ENCODE measurements around the gene PYROXD2. TPM values are rescaled to one million over a fixed set of nuclear protein-coding genes. Genes with fewer than 3 reads are reported as not detected.

Gene PYROXD2
- total RNA-seq, 1 donor from 2014 or later: 7.1 TPM

DNA sequence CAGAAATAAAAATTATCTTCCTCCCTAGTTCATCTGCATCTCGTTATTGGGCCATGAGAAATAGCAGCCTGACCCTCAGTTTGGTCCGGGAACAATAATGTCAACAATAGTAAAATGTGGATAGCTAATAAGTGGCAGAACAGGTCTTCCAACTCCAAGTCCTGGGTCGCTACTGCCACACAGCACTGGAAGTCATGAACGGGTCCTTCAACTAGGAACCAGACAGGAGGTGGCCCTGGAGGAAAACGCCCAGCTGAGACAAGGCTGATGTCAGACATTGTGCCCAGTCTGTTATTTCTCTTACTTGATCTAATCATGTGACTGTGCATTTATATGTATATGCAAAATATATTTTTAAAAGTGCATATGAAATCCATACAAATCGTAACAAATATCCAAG lies 51.8 kb downstream of the PYROXD2 start:
- no peaks in the 10 kb centered on the region for H3K9me3 ChIP-seq
- H3K4me3 ChIP-seq: no peak overlapping the region
- no peak overlapping the region for H3K27ac ChIP-seq
- intact Hi-C loops (cut with DNase I): no loop called here
- TF ChIP-seq POLR2A (IDR thresholded peaks at IDR 0.05) (no peak), CTCF (IDR thresholded peaks at IDR 0.05) (no peak), POLR2AphosphoS5 (IDR thresholded peaks at IDR 0.05; ENCODE audit: insufficient read depth in 1 of 2, low read depth in 1 of 2) (no peak)
- H3K4me1 ChIP-seq: peaks cover 14% of the 10 kb centered on the region
- H3K27me3 ChIP-seq: no peaks in the 10 kb centered on the region
- no peaks in the 10 kb centered on the region for H3K36me3 ChIP-seq
- no peak for DNase-seq (ENCODE audit: extremely low spot score in 2 of 2)

DNA sequence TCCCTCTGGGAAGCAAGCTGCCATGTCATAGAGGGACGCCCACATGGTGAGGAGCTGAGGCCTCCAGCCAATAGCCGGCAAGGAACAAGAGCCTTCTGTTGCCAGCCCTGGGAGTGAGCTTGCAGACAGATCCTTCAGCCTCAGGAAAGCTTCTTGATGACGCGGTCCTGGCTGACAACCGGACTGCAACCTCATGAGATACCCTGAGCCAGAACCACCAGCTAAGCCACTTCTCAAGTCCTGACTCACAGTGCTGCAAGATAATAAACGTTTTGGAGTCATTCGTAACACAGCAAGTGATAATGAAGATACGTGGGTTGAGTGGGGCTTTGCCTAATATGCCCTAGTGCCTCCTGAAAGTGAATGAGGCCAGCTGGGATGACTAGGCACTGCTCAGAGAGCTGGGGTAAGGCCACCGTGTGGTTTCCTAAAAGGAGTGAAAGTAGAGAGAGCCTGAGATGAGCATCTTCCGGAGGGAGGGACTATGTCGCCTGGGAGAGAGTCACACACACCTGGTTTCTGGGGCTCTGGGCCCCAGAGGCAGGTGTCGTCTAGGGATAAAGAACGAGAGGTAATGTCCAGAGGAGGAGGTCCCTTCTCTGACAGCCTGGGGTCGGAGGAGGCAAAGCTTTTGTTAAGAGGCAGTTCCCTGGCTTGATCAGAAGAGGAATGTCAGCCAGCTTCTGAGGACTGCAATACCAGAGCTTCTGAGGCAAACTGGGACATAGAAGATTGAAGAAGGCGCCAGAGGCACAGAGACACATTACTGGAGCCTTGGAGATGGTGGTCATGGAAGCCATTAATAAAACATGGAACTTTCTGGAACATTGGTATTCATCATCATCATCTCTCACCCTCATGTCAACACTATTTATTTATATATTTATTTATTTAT lies 53.6 kb downstream of the PYROXD2 start:
- H3K9me3 ChIP-seq: no peaks in the 10 kb centered on the region
- intact Hi-C loops (cut with DNase I): no loop called here
- H3K27ac ChIP-seq: peak overlapping the region; percentile 61
- no peak overlapping the region for H3K4me3 ChIP-seq
- TF ChIP-seq POLR2AphosphoS5 (IDR thresholded peaks at IDR 0.05; ENCODE audit: insufficient read depth in 1 of 2, low read depth in 1 of 2) (peak in 1 of 2 donors; percentile 64), CTCF (IDR thresholded peaks at IDR 0.05) (no peak)
- peak in 1 of 2 donors; percentile 97 for DNase-seq (ENCODE audit: extremely low spot score in 2 of 2)
- H3K27me3 ChIP-seq: no peaks in the 10 kb centered on the region
- H3K4me1 ChIP-seq: peaks cover 20% of the 10 kb centered on the region
- no peaks in the 10 kb centered on the region for H3K36me3 ChIP-seq

DNA sequence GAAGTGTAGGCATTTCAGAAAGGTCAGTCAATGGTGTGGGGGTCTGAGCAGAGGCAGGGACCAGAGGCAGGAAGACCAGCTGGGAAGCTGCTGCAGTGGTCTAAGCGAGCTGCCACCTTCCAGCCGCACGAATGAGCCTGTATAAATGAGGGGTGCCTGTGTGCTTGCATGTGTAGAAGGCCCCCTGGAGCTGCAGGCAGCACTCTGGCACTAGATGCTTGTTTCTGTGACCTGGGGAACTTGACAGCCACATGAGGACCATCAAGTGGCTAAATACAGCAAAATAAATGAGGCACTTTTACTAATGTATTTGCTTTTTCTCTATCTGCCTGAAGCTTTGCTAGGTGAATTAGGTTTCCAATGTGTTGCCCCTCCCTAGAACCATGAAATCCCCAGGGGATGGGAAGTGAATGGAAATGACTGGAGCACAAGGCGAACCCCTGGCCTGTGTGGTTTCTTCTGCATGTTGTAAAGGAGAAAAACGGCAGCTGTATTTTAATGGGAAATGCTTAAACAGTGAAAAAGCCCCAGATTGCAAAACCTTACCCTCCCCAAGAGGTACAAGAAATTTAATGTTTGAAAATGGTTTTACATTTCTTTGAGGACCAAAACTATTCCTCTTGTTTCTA lies 57.7 kb downstream of the PYROXD2 start:
- intact Hi-C loops (cut with DNase I): no loop called here
- no peaks in the 10 kb centered on the region for H3K9me3 ChIP-seq
- peaks cover 20% of the 10 kb centered on the region for H3K4me1 ChIP-seq
- DNase-seq (ENCODE audit: extremely low spot score in 2 of 2): no peak
- H3K27ac ChIP-seq: no peak overlapping the region
- TF ChIP-seq CTCF (IDR thresholded peaks at IDR 0.05): no peak
- no peak for TF ChIP-seq POLR2AphosphoS5 (IDR thresholded peaks at IDR 0.05; ENCODE audit: insufficient read depth in 1 of 2, low read depth in 1 of 2)
- no peak for TF ChIP-seq POLR2A (IDR thresholded peaks at IDR 0.05)
- no peak overlapping the region for H3K4me3 ChIP-seq
- H3K27me3 ChIP-seq: no peaks in the 10 kb centered on the region
- H3K36me3 ChIP-seq: no peaks in the 10 kb centered on the region

DNA sequence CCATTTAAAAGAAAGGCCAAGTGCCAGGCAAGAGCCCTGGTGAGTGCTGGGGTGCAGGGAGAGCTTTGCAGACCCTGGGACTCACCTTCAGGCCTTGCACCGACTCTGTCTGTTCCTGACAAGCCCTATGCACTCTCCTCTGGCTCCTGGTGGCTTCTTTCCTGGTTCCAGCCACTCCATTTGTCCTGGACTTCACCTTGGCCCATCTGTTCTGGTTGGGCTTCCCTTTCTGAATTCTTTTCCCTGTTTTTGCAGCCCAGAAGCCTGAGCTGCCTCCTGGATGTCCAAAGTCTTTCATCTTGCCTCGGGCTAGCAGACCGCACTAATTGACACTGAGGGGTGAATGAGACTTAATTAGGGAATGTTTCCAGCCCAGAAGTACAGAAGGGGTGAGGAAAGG lies 60.5 kb downstream of the PYROXD2 start:
- intact Hi-C loops (cut with DNase I): no loop called here

More for the DNA sequence above, 60.5 kb downstream of the PYROXD2 start:
- TF ChIP-seq POLR2AphosphoS5 (IDR thresholded peaks at IDR 0.05; ENCODE audit: insufficient read depth in 1 of 2, low read depth in 1 of 2) (no peak), CTCF (IDR thresholded peaks at IDR 0.05) (no peak), POLR2A (IDR thresholded peaks at IDR 0.05) (no peak)
- Histone ChIP-seq H3K4me3 (no peak overlapping the region), H3K4me1 (peaks cover 21% of the 10 kb centered on the region), H3K36me3 (no peaks in the 10 kb centered on the region), H3K9me3 (no peaks in the 10 kb centered on the region), H3K27me3 (no peaks in the 10 kb centered on the region), H3K27ac (no peak overlapping the region)
- no peak for DNase-seq (ENCODE audit: extremely low spot score in 2 of 2)
